Peyer's patch (tissue), 4 donors: ENCODE data around the gene SLC22A23. TPM values are rescaled to one million over a fixed set of nuclear protein-coding genes. Genes with fewer than 3 reads are reported as not detected.

Source experiments
- DNase-seq, 3 donors: peaks; one replicate each; pipeline ENCODE4 v3.0.0-alpha.2; 2017 to 2019
- H3K27ac ChIP-seq, 4 donors: fragments of 200-600 bp; sonication (generic); one replicate each; pipeline ENCODE4 v1.5.1; 2016 to 2019
- H3K27me3 ChIP-seq, 2 donors: fragments of 200-600 bp; sonication (generic); one replicate each; pipeline ENCODE4 v1.5.1; 2019
- H3K36me3 ChIP-seq, 3 donors: fragments of 200-600 bp; sonication (generic); one replicate each; pipeline ENCODE4 v1.5.1; 2016 to 2019
- H3K4me1 ChIP-seq, 4 donors: fragments of 200-600 bp; sonication (generic); one replicate each; pipeline ENCODE4 v1.5.1; 2016 to 2019
- H3K4me3 ChIP-seq, 4 donors: fragments of 200-600 bp; sonication (generic); 1 replicate in 3 of 4; 2 replicates in 1 of 4; pipeline ENCODE4 v1.5.1; 2016 to 2019; ENCODE audit warnings: mild to moderate bottlenecking in 1 of 4
- H3K9me3 ChIP-seq, 4 donors: fragments of 200-600 bp; sonication (generic); one replicate each; pipeline ENCODE4 v1.5.1; 2016 to 2019; ENCODE audit warnings: mild to moderate bottlenecking in 1 of 4
- CTCF ChIP-seq, 6 experiments: fragments of 450-650 bp in 4 of 6; fragments of 200-600 bp in 2 of 6; sonication (generic) in 1 of 6; IDR thresholded peaks; one replicate each; pipeline ENCODE4 v1.5.1; 2017 to 2019; ENCODE audit warnings: antibody characterized with exemption in 6 of 6, mild to moderate bottlenecking in 3 of 6, moderate library complexity in 1 of 6
- POLR2A ChIP-seq, 2 donors: fragments of 450-650 bp; IDR thresholded peaks; one replicate each; pipeline ENCODE4 v1.5.1; 2017; ENCODE audit warnings: antibody characterized with exemption in 2 of 2, mild to moderate bottlenecking in 2 of 2, moderate library complexity in 2 of 2
- total RNA-seq, 4 donors: library from RNA; depleted of rRNA; stranded (reverse); fragments of >200 nt; gene quantifications; one replicate each; pipeline ENCODE4 v1.1.0, GENCODE V29; 2016

The SLC22A23 gene
- total RNA-seq, 4 donors from 2014 or later = 22.3 to 145 (median 91.6) TPM

GRCh38 chr6:3471286-3471685 lies 14.4 kb upstream of the SLC22A23 start:
- H3K27me3 ChIP-seq = no peaks in the 10 kb centered on the region
- DNase-seq = no peak
- no peaks in the 10 kb centered on the region for H3K36me3 ChIP-seq
- H3K27ac ChIP-seq = no peak overlapping the region
- no peak overlapping the region for H3K4me3 ChIP-seq
- TF ChIP-seq CTCF (IDR thresholded peaks at IDR 0.05) (no peak), POLR2A (IDR thresholded peaks at IDR 0.05) (no peak)
- no peaks in the 10 kb centered on the region for H3K4me1 ChIP-seq
- no peaks in the 10 kb centered on the region for H3K9me3 ChIP-seq

GRCh38 chr6:3468585-3468984 lies 11.7 kb upstream of the SLC22A23 start:
- TF ChIP-seq POLR2A (IDR thresholded peaks at IDR 0.05) (no peak), CTCF (IDR thresholded peaks at IDR 0.05) (no peak)
- Histone ChIP-seq H3K9me3 (no peaks in the 10 kb centered on the region), H3K27ac (no peak overlapping the region), H3K27me3 (no peaks in the 10 kb centered on the region), H3K36me3 (no peaks in the 10 kb centered on the region), H3K4me3 (no peak overlapping the region), H3K4me1 (no peaks in the 10 kb centered on the region)
- DNase-seq = no peak

GRCh38 chr6:3467996-3468395 lies 11.1 kb upstream of the SLC22A23 start:
- Histone ChIP-seq H3K36me3 (no peaks in the 10 kb centered on the region), H3K4me3 (no peak overlapping the region), H3K27ac (no peak overlapping the region), H3K4me1 (no peaks in the 10 kb centered on the region), H3K27me3 (no peaks in the 10 kb centered on the region), H3K9me3 (no peaks in the 10 kb centered on the region)
- TF ChIP-seq CTCF (IDR thresholded peaks at IDR 0.05) (no peak), POLR2A (IDR thresholded peaks at IDR 0.05) (no peak)
- DNase-seq = no peak

GRCh38 chr6:3466488-3467219 lies 9.8 kb upstream of the SLC22A23 start:
- H3K4me1 ChIP-seq = no peaks in the 10 kb centered on the region
- no peak overlapping the region for H3K27ac ChIP-seq
- H3K9me3 ChIP-seq = no peaks in the 10 kb centered on the region
- TF ChIP-seq CTCF (IDR thresholded peaks at IDR 0.05) (no peak), POLR2A (IDR thresholded peaks at IDR 0.05) (no peak)
- no peaks in the 10 kb centered on the region for H3K36me3 ChIP-seq
- no peak for DNase-seq
- H3K4me3 ChIP-seq = no peak overlapping the region
- H3K27me3 ChIP-seq = no peaks in the 10 kb centered on the region

- no peak for DNase-seq
- no peak overlapping the region for H3K4me3 ChIP-seq
- no peaks in the 10 kb centered on the region for H3K9me3 ChIP-seq
- peaks cover 0 to 14% (median 6%) of the 10 kb centered on the region in 4 donors for H3K4me1 ChIP-seq
- TF ChIP-seq CTCF (IDR thresholded peaks at IDR 0.05) = no peak
- TF ChIP-seq POLR2A (IDR thresholded peaks at IDR 0.05) = no peak
- no peaks in the 10 kb centered on the region for H3K36me3 ChIP-seq
- no peaks in the 10 kb centered on the region for H3K27me3 ChIP-seq
- no peak overlapping the region for H3K27ac ChIP-seq
Measured at GRCh38 chr6:3460253-3460652, 3.4 kb upstream of the SLC22A23 start.
